Chondrocyte (in vitro differentiated cells): ENCODE data around the gene GAS7. TPM values are rescaled to one million over a fixed set of nuclear protein-coding genes. Genes with fewer than 3 reads are reported as not detected.

ENCODE experiments used
- DNase-seq: peaks from one replicate; pipeline ENCODE4 v3.0.0; 2021; ENCODE audit warnings: mixed read lengths, low spot score
- H3K27ac Mint-ChIP-seq: one replicate; pipeline ENCODE4 v1.8.0; 2021; ENCODE audit warnings: mild to moderate bottlenecking, moderate library complexity, mixed read lengths; ENCODE audit not compliant: unreplicated experiment
- H3K27me3 Mint-ChIP-seq: 2 replicates; pipeline ENCODE4 v1.8.0; 2021; ENCODE audit warnings: low read depth, mixed read lengths
- H3K36me3 Mint-ChIP-seq: 2 replicates; pipeline ENCODE4 v1.8.0; 2021; ENCODE audit warnings: low read depth, mixed read lengths
- H3K4me1 Mint-ChIP-seq: 2 replicates; pipeline ENCODE4 v1.8.0; 2021; ENCODE audit warnings: low read depth, mild to moderate bottlenecking, mixed read lengths
- H3K4me3 Mint-ChIP-seq: one replicate; pipeline ENCODE4 v1.8.0; 2021; ENCODE audit warnings: mild to moderate bottlenecking, moderate library complexity, mixed read lengths; ENCODE audit not compliant: unreplicated experiment
- H3K9me3 Mint-ChIP-seq: 2 replicates; pipeline ENCODE4 v1.8.0; 2021; ENCODE audit warnings: low read depth, mixed read lengths
- total RNA-seq: library from RNA; stranded (reverse); gene quantifications from 3 replicates; pipeline ENCODE4 v1.2.1, GENCODE V29; 2021
- TF ChIP-seq, protein P1 (sequence below): fragments of 200-600 bp; sonication (generic); IDR thresholded peaks from 2 replicates; pipeline ENCODE4 v1.5.0; 2021; ENCODE audit warnings: antibody characterized with exemption, mild to moderate bottlenecking, moderate library complexity

GAS7 gene
- total RNA-seq, 1 donor from 2014 or later, result 6.9 TPM

DNA sequence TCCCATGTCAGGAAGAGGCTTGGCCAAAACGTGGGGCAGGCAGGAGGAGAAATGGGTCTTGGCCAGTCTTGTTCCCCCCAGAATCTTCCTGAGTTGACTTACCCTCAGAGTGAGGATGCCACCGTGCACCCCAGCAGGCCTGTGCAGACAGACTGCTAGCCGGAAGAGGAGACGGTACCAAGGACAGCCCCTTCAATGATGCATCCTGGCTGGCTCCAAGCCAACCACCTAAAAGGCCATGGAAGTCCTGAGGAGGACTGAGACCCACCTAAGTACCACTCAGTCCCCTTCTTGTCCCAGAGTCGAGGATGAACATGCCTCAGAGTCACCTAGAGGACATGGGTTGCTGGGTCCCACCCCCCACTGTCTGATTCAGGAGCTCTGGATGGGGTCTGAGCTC is 246.6 kb downstream of the GAS7 start:
- Mint-ChIP-seq H3K9me3 (no peaks in the 10 kb centered on the region), H3K4me3 (no peak overlapping the region), H3K27ac (no peak overlapping the region), H3K27me3 (peaks cover 11% of the 10 kb centered on the region), H3K36me3 (no peaks in the 10 kb centered on the region), H3K4me1 (no peaks in the 10 kb centered on the region)
- DNase-seq, result no peak
- TF ChIP-seq, protein P1, sequence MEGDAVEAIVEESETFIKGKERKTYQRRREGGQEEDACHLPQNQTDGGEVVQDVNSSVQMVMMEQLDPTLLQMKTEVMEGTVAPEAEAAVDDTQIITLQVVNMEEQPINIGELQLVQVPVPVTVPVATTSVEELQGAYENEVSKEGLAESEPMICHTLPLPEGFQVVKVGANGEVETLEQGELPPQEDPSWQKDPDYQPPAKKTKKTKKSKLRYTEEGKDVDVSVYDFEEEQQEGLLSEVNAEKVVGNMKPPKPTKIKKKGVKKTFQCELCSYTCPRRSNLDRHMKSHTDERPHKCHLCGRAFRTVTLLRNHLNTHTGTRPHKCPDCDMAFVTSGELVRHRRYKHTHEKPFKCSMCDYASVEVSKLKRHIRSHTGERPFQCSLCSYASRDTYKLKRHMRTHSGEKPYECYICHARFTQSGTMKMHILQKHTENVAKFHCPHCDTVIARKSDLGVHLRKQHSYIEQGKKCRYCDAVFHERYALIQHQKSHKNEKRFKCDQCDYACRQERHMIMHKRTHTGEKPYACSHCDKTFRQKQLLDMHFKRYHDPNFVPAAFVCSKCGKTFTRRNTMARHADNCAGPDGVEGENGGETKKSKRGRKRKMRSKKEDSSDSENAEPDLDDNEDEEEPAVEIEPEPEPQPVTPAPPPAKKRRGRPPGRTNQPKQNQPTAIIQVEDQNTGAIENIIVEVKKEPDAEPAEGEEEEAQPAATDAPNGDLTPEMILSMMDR, result no peak

DNA sequence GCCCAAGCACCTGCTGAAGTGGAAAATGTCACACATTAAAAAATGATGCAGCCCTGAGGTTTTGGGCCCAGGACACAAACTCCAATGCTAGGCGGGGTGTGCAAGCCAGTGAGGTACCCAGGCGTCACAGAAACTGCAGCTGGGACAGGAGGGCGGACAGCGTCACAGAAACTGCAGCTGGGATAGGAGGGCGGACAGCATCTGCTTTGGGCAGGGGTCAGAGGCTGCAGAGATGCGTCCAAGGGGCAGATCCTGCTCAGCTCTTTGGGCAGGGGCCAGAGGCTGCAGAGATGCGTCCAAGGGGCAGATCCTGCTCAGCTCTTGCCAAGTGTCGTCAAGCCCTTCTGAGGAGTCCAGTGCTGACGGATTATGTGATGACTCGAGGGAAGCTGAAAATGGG is 249.5 kb downstream of the GAS7 start:
- Mint-ChIP-seq H3K4me1 (no peaks in the 10 kb centered on the region), H3K4me3 (no peak overlapping the region), H3K27me3 (peaks cover 4% of the 10 kb centered on the region), H3K9me3 (no peaks in the 10 kb centered on the region), H3K36me3 (peaks cover 2% of the 10 kb centered on the region), H3K27ac (no peak overlapping the region)
- TF ChIP-seq, protein P1, result no peak
- DNase-seq, result peak; percentile 25

DNA sequence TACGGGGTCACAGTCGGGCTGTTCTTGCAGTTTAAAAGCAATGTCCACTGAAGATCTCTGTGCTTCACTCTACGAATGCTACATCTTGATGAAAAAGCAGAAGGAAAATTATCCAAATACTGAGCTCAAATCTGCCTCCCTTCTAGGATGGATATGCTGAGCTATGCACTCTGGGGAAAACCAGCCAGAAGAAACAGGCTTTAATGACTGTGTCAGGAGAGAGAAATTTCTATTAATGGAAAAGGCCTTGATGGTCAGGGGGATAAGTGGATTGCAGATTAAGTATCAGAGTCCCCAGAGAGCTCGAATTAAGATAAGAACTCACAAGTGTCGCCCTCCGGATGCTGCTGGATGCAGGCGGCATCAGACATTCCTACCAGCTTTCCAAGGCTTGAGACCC is 253.7 kb downstream of the GAS7 start:
- Mint-ChIP-seq H3K27ac (no peak overlapping the region), H3K36me3 (peaks cover 4% of the 10 kb centered on the region), H3K4me1 (no peaks in the 10 kb centered on the region), H3K9me3 (no peaks in the 10 kb centered on the region), H3K27me3 (no peaks in the 10 kb centered on the region), H3K4me3 (no peak overlapping the region)
- TF ChIP-seq, protein P1, result no peak
- DNase-seq, result no peak

DNA sequence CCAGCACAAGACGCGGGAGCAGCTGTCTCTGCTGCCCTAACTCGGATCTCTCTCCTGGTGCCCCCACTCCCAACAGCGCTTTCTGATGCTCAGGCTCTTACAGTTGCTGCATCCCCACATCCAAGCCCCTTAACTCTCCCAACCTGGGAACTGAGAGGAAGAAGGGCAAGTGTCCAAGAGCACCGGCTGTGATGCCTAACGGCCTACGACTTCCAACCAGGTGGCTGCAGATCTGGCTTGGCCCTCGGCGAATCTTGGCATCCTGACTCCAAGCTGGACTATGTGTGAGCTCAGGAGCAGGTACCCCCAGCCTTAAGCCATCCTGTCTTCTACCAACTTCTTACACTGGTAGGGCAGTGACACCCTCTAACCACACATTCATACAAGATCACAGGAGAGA is 255.1 kb downstream of the GAS7 start:
- Mint-ChIP-seq H3K27ac (no peak overlapping the region), H3K4me1 (no peaks in the 10 kb centered on the region), H3K36me3 (peaks cover 4% of the 10 kb centered on the region), H3K27me3 (no peaks in the 10 kb centered on the region), H3K9me3 (peaks cover 2% of the 10 kb centered on the region), H3K4me3 (no peak overlapping the region)
- TF ChIP-seq, protein P1, result no peak
- DNase-seq, result no peak

DNA sequence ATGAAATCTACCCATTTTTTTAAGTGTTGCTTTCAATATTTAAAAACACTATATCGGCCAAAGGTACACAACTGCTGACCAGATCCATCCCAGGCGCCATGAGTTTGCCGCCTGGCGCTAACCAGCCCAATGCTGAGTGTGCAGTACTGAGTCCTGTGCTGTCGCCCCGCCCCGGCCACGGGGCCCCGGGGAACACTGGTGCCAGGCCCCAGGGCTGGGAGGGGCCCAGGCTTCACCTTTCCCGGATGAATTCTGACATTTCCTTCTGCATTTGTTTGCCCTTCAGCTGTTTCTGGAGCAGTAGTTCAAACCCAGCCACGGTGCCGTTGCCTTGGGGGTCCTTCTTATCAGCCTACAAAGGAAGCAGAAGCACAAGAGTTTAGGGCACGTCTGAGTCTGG is 255.5 kb downstream of the GAS7 start:
- Mint-ChIP-seq H3K27ac (no peak overlapping the region), H3K4me1 (no peaks in the 10 kb centered on the region), H3K27me3 (no peaks in the 10 kb centered on the region), H3K4me3 (no peak overlapping the region), H3K9me3 (peaks cover 2% of the 10 kb centered on the region), H3K36me3 (peaks cover 4% of the 10 kb centered on the region)
- TF ChIP-seq, protein P1, result no peak
- DNase-seq, result peak; percentile 34
